HG03521 (cell line): Measurements from ENCODE around the gene CDC5L.

Source experiments
- ATAC-seq: cut with Tn5 transposase; IDR thresholded peaks from one replicate; pipeline ENCODE4 v1.9.1; 2021; ENCODE audit warnings: mild to moderate bottlenecking, moderate library complexity; ENCODE audit not compliant: unreplicated experiment

The CDC5L gene

GRCh38 chr6:44373051-44373450, 14.5 kb upstream of the CDC5L start:
- ATAC-seq, result no peak

GRCh38 chr6:44373787-44374186, 13.7 kb upstream of the CDC5L start:
- no peak for ATAC-seq

GRCh38 chr6:44375071-44375470, 12.4 kb upstream of the CDC5L start:
- no peak for ATAC-seq

- ATAC-seq, result no peak
These were observed 10.0 kb upstream of the CDC5L start for GRCh38 chr6:44377484-44377883.

- ATAC-seq, result no peak
These were observed 9.5 kb upstream of the CDC5L start for GRCh38 chr6:44377971-44378370.

- no peak for ATAC-seq
These were observed 5.8 kb upstream of the CDC5L start for GRCh38 chr6:44381739-44382138.

- no peak for ATAC-seq
These were observed 1.1 kb upstream of the CDC5L start for GRCh38 chr6:44386364-44386928.

GRCh38 chr6:44386929-44387345, 569 bp upstream of the CDC5L start:
- ATAC-seq, result no peak

GRCh38 chr6:44388135-44388487, 605 bp downstream of the CDC5L start:
- ATAC-seq, result no peak

GRCh38 chr6:44388887-44389286, 1.4 kb downstream of the CDC5L start:
- no peak for ATAC-seq

GRCh38 chr6:44390158-44390683, 2.7 kb downstream of the CDC5L start:
- ATAC-seq, result no peak

- no peak for ATAC-seq
These were observed 8.0 kb downstream of the CDC5L start for GRCh38 chr6:44395501-44395900.

- no peak for ATAC-seq
These were observed 9.5 kb downstream of the CDC5L start for GRCh38 chr6:44396968-44397367.

GRCh38 chr6:44397424-44398164, 10.1 kb downstream of the CDC5L start:
- ATAC-seq, result no peak

GRCh38 chr6:44399991-44400390, 12.5 kb downstream of the CDC5L start:
- ATAC-seq, result no peak

- no peak for ATAC-seq
These were observed 13.1 kb downstream of the CDC5L start for GRCh38 chr6:44400572-44400971.

- no peak for ATAC-seq
These were observed 13.6 kb downstream of the CDC5L start for GRCh38 chr6:44401138-44401537.

- ATAC-seq, result no peak
These were observed 16.7 kb downstream of the CDC5L start for GRCh38 chr6:44404022-44404714.

GRCh38 chr6:44404715-44405099, 17.2 kb downstream of the CDC5L start:
- no peak for ATAC-seq

- no peak for ATAC-seq
These were observed 20.6 kb downstream of the CDC5L start for GRCh38 chr6:44407951-44408670.

- no peak for ATAC-seq
These were observed 21.8 kb downstream of the CDC5L start for GRCh38 chr6:44409207-44409794.
